Fibroblast of the aortic adventitia (primary cell): ENCODE data around the gene MUC4. TPM values are rescaled to one million over a fixed set of nuclear protein-coding genes. Genes with fewer than 3 reads are reported as not detected.

ENCODE experiments used
- DNase-seq: peaks from one replicate; pipeline ENCODE4 v3.0.0-alpha.2; 2010; ENCODE audit warnings: low read depth
- H3K4me3 ChIP-seq: 2 replicates; pipeline ENCODE4 v1.5.1; 2011; ENCODE audit warnings: low read depth, mild to moderate bottlenecking, control low read depth, low read length, moderate library complexity
- total RNA-seq: library from RNA; depleted of rRNA; stranded (reverse); fragments of >200 nt; gene quantifications from 2 replicates; pipeline ENCODE4 v1.2.3, GENCODE V29; 2012; ENCODE audit warnings: low replicate concordance
- TF ChIP-seq, protein P1 (sequence below): IDR thresholded peaks from 2 replicates; pipeline ENCODE4 v1.5.1; 2011; ENCODE audit warnings: mild to moderate bottlenecking, low read length, control low read depth, inconsistent platforms; ENCODE audit not compliant: insufficient read depth

MUC4 gene
- total RNA-seq, 1 donor: not detected

DNA sequence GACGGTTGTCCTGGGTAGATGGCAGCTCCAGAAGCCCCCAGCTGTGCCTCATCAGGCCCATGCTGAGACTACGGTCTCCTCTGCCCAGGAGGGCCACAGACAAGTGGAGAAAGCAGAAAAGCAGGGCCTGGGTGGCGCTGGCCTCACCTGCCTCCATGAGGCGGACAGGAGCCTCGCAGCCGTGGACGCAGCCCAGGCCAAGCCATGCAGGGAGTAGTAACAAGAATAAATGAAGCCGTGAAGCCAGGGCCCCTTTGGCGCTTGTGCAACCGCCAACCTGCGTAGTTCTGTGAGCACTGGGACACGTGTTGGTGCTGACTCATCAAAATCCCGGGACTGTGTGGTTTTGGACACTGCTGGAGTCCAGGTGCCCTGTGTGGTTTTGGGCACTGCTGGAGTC lies 12.3 kb upstream of the MUC4 start:
- TF ChIP-seq, protein P1, sequence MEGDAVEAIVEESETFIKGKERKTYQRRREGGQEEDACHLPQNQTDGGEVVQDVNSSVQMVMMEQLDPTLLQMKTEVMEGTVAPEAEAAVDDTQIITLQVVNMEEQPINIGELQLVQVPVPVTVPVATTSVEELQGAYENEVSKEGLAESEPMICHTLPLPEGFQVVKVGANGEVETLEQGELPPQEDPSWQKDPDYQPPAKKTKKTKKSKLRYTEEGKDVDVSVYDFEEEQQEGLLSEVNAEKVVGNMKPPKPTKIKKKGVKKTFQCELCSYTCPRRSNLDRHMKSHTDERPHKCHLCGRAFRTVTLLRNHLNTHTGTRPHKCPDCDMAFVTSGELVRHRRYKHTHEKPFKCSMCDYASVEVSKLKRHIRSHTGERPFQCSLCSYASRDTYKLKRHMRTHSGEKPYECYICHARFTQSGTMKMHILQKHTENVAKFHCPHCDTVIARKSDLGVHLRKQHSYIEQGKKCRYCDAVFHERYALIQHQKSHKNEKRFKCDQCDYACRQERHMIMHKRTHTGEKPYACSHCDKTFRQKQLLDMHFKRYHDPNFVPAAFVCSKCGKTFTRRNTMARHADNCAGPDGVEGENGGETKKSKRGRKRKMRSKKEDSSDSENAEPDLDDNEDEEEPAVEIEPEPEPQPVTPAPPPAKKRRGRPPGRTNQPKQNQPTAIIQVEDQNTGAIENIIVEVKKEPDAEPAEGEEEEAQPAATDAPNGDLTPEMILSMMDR: no peak
- no peak for DNase-seq

DNA sequence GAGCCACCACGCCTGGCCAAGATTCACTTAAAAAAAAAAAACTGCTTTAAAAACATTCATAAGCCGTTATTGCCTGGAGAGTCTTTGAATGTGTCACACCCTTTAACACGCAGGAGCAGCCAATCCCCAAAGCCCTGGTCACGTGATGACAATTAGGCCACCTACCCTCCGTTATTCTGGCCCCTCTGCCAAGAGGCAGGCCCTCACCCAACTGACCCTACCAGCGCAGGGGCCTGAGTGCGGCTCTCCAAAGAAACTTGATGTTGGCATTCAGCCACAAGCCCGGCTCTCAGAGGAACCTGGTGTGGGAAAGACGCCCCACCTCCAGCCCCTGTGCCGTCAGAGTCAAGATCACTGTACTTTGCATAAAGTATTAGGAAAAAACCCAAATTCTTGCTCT lies 11.6 kb upstream of the MUC4 start:
- TF ChIP-seq, protein P1: no peak
- DNase-seq: peak; percentile 17
- H3K4me3 ChIP-seq: no peak overlapping the region

More for the DNA sequence above, 12.3 kb upstream of the MUC4 start:
- no peak overlapping the region for H3K4me3 ChIP-seq

DNA sequence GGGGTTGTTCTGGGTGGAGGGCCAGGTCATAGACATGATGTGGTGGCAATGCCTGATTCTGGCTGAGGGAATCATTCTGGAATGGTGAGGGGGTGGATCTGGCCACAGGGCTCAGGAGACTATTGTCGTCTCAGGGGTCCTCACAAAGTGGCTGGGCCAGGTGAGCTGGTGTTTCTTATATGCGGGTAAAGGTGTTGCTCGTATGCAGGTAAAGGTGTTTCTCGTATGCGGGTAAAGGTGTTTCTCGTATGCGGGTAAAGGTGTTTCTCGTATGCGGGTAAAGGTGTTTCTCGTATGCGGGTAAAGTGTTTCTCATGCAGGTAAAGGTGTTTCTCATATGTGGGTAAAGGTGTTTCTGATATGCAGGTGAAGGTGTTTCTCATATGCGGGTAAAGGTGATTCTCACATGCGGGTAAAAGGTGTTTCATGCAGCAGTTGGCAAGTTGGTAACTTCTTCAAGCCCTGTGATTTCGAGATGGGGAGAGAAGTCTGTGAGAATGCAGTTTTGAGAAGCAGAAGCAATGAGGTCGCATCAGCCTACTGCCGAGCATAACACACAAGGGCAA lies 10.5 kb upstream of the MUC4 start:
- TF ChIP-seq, protein P1: no peak
- no peak overlapping the region for H3K4me3 ChIP-seq
- no peak for DNase-seq

DNA sequence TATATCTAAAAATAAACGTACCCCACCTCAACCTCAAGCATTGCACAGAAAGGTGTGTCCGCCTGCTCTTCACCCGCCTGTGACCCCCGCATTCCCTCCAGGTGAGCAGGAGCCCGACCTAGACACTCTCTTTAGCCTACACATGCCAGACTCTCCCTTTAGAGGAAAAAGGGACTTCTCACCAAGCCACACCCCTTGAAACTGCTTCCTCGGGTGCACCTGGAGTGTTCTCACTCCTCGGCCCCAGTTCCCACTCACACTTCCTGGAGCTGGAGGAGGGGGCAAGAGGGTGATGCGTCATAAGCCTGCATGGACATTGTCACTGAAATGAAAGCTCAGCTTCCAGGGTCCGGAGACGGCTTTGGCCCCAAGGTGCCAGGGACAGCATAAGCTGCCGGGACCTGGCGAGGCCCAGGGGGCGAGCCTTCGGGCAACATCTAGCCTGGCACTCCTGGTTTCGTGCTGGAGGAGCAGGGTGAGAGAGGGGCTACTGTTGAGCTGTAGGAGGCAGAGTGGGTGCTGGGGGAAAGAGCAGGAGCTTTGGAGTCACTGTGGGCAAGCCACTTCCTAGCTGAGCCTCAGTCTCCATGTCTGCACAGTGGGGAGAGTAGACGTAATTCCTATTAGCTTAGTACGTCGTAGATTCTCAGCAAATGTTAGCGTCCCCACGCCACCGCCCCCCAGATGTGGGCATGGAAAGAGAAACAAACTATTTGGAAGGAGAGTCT lies 9.8 kb upstream of the MUC4 start:
- no peak overlapping the region for H3K4me3 ChIP-seq
- no peak for DNase-seq
- TF ChIP-seq, protein P1: no peak

DNA sequence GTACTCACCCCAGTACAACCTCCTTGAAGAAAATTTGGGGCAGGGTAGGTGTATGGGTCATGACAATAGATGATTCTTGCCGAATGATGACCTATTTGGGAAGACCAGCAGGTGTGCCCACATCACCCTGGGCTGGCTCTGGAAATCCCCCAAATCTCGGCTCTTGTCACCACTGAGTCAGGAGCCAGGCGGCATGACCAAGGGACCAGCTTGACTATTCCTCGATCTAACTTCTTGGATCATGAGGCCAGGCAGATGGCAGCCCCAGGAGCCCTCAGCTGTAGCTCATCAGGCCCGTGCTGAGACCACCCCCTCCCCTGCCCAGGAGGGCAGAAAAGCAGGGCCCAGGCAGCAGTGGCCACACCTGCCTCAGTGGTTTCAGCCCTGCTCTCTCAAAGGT lies 9.2 kb upstream of the MUC4 start:
- DNase-seq: no peak
- TF ChIP-seq, protein P1: no peak
- no peak overlapping the region for H3K4me3 ChIP-seq

DNA sequence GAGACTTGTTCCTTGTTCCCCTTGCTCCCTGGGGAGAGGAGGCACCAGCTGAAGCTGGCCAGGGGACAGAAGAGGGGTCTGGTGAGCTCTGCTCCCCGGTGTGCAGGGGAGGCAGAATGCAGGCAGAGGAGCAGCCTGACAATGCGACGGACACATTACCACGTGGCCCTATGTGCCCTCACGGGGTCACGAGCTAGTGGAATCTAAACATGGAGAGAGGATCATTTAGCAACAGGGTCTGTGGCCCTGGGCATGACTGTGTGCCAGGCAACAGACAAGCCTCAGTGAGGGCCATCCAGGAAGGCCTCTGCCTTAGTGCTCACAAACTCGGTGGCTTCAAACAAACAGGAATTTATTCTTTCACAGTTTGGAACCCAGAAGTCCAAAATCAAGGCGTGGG lies 8.5 kb upstream of the MUC4 start:
- no peak overlapping the region for H3K4me3 ChIP-seq
- TF ChIP-seq, protein P1: no peak
- DNase-seq: no peak

DNA sequence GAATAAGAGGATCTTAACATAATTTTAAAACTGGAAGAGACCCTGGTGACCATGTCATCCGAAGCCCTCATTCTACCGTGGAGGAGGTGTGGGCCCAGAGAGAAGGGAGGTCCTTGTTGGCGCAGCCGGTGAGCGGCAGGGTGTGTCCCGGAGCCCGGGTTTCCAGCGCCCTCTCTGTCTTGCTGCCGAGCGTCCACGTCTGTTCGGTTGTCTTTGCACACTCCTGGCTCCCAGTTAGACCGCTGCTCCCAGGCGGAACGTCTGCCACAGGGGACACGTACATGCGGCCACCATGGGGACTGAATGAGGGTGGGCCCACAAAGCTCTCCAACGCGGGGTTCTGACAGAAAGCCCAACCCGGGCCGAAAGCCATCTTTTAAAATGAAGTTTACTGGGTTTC lies 6.6 kb upstream of the MUC4 start:
- DNase-seq: no peak
- H3K4me3 ChIP-seq: no peak overlapping the region
- TF ChIP-seq, protein P1: no peak
